ENCODE results near the gene NPFFR1.

Gene NPFFR1

GRCh38 chr10:70212879-70213278, 70.9 kb downstream of the NPFFR1 start:
- no peak overlapping the region for H3K4me3 ChIP-seq
- DNase-seq (ENCODE audit: low spot score) = no peak
- no peak for TF ChIP-seq CTCF (IDR thresholded peaks at IDR 0.05)
- no peak overlapping the region for H3K27ac ChIP-seq

- Histone ChIP-seq H3K4me3 (no peak overlapping the region), H3K27ac (no peak overlapping the region)
- no peak for TF ChIP-seq CTCF (IDR thresholded peaks at IDR 0.05)
- DNase-seq (ENCODE audit: low spot score) = no peak
Measured at GRCh38 chr10:70212277-70212676, 71.5 kb downstream of the NPFFR1 start.

- no peak overlapping the region for H3K27ac ChIP-seq
- H3K4me3 ChIP-seq = no peak overlapping the region
- DNase-seq (ENCODE audit: low spot score) = no peak
- TF ChIP-seq CTCF (IDR thresholded peaks at IDR 0.05) = no peak
Measured at GRCh38 chr10:70206762-70207161, 77.0 kb downstream of the NPFFR1 start.

GRCh38 chr10:70201105-70201504, 82.7 kb downstream of the NPFFR1 start:
- no peak overlapping the region for H3K4me3 ChIP-seq
- H3K27ac ChIP-seq = no peak overlapping the region
- DNase-seq (ENCODE audit: low spot score) = no peak
- TF ChIP-seq CTCF (IDR thresholded peaks at IDR 0.05) = no peak

GRCh38 chr10:70198696-70199466, 84.9 kb downstream of the NPFFR1 start:
- Histone ChIP-seq H3K4me3 (no peak overlapping the region), H3K27ac (no peak overlapping the region)
- no peak for TF ChIP-seq CTCF (IDR thresholded peaks at IDR 0.05)
- DNase-seq (ENCODE audit: low spot score) = no peak

Data from coronary artery (tissue), 2 donors.